Activated CD4-positive, CD25-positive, alpha-beta regulatory T cell treated with anti-CD3 and anti-CD28 coated beads, Interleukin-2, amount 50 U/mL, for 72 hours (primary cell): Measurements from ENCODE around the gene UBTD1.
A peak's percentile ranks its signal among the peaks of the same experiment; 100 is the strongest.
"Not testable (repeated sequence)": the region's sequence is repeated elsewhere in the genome, so short reads cannot be mapped to it uniquely, and the experiment has no call there.

ENCODE experiments used
- DNase-seq: peaks from one replicate; pipeline ENCODE4 v3.0.0; 2021

Gene UBTD1

DNA sequence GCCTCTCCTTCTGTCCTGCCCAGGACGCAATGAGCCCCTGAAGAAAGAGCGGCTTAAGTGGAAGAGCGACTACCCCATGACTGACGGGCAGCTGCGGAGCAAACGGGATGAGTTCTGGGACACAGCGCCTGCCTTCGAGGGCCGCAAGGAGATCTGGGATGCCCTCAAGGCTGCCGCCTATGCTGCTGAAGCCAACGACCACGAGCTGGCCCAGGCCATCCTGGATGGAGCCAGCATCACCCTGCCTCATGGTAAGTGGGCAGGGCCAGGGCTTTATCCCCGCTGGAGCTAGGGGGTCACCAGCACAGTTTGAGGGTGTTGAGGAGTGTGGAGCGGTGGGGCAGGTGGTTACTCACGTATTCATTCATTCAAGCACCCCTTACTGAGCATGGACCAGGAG, 69.2 kb downstream of the UBTD1 start:
- no peak for DNase-seq

DNA sequence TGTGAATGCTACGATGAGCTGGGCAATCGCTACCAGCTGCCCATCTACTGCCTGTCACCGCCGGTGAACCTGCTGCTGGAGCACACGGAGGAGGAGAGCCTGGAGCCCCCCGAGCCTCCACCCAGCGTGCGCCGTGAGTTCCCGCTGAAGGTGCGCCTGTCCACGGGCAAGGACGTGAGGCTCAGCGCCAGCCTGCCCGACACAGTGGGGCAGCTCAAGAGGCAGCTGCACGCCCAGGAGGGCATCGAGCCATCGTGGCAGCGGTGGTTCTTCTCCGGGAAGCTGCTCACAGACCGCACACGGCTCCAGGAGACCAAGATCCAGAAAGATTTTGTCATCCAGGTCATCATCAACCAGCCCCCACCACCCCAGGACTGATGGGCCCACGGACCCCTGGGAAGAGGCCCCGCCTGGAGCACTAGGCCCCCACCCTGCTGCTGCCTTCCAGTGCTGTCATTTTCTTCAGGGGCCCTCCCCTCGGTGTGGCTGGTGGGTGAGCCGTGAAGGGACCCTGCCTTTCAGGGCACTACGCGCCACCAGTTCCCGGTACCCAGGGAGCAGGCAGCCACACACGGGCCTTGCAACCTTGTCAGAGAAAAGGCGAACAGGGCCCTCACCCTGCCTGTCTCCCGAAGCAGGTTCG, 71.5 kb downstream of the UBTD1 start:
- no peak for DNase-seq

GRCh38 chr10:97570789-97571471, 72.2 kb downstream of the UBTD1 start:
- DNase-seq = no peak

- DNase-seq = no peak
Measured at GRCh38 chr10:97571622-97572021, 72.9 kb downstream of the UBTD1 start.

GRCh38 chr10:97572214-97572989, 73.7 kb downstream of the UBTD1 start, which contains the start of gene ANKRD2:
Gene ANKRD2 (plus strand): TSS chr10:97572779. CDS start chr10:97572789, 10 bp downstream.
- peak; percentile 46 for DNase-seq

DNA sequence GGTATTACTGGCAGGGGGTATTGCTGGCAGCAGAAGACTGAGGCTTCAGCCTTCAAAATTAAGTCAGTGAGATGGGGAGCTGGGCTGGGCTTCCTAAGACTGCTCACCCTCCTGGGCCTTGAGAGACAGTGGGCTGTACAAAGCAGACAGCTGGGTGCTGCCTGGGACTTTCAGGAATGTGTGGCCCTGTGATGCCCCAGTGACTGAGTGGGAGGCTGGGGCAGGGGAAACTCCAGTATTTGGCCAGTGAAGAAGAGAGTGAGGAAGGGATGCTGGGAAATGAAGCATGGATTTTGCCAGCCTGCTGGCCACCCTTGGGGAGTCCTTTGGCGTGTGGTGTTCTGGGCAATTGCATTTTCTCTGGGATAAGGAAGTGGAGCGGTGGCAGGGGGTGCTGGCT, 74.3 kb downstream of the UBTD1 start:
- no peak for DNase-seq

DNA sequence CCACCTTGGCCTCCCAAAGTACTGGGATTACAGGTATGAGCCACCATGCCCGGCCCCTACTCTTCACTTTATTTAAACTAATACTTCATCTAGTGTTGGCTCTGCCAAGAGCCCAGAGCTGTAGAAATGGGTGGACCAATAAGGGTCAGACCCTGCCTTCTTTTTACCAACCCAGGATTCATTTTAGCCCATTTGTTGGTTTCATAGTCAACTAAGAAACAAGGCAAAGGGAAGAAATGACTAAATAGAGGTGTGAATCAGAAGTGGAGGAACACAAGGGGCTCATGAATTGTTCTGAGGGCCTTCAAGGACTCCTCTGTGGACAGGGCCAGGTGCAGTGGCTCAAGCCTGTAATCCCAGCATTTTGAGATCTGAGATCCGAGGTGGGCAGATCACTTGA, 74.9 kb downstream of the UBTD1 start:
- DNase-seq = no peak

DNA sequence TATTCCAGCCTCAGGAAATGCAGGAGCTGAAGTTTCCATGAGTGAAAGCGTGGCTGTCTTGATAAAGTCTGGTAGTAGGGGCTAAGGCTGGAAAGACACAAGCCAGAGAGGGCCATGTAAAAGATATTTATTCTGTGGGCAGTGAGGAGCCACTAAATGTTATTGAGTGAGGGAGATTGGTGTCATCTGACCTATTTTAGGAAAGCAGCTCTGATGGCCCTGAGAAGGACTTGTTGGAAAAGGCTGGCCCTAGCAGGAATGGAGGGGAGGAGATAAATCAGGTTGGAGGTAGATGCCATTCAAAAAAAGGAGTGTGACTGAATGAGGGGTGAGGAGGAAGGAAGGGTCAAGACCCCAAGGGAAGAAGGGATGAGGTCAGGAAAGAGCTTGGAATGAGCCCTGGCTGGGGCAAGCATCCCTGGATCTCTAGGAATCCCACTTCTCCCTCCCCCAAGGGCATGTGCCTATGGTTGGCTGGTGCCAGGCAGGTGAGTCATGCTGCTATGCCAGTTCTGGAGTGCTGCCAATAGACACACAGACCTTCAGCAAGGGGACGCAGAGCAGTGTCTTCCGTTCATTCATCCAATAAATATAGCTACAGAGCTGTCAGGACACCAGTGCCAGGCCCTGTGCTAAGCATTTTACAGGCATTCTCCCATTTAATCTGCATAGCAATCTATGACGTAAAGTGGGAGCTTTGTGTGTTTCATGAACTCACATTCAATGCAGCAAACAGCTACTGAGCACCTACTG, 75.8 kb downstream of the UBTD1 start:
- no peak for DNase-seq

- DNase-seq = no peak
Measured at GRCh38 chr10:97575127-97575668, 76.5 kb downstream of the UBTD1 start.

DNA sequence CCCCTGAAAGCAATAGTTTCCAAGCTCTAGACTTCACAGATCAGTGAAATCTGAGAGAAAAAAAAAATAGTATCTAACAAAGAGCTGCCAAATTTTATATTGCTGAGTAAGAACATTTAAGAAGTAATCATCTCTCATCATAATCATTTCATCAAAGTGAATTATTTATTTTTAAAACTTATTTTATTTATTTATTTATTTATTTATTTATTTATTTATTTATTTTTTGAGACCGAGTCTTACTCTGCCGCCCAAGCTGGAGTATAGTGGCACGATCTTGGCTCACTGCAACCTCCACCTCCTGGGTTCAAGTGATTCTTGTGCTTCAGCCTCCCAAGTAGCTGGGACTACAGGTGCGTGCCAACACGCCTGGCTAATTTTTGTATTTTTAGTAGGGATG, 77.8 kb downstream of the UBTD1 start:
- DNase-seq = not testable (repeated sequence)

GRCh38 chr10:97577701-97578100, 79.0 kb downstream of the UBTD1 start:
- no peak for DNase-seq

- DNase-seq = no peak
Measured at GRCh38 chr10:97578171-97578844, 79.6 kb downstream of the UBTD1 start.

- DNase-seq = no peak
Measured at GRCh38 chr10:97580421-97581367, 82.0 kb downstream of the UBTD1 start.

- no peak for DNase-seq
Measured at GRCh38 chr10:97582169-97582568, 83.4 kb downstream of the UBTD1 start.

DNA sequence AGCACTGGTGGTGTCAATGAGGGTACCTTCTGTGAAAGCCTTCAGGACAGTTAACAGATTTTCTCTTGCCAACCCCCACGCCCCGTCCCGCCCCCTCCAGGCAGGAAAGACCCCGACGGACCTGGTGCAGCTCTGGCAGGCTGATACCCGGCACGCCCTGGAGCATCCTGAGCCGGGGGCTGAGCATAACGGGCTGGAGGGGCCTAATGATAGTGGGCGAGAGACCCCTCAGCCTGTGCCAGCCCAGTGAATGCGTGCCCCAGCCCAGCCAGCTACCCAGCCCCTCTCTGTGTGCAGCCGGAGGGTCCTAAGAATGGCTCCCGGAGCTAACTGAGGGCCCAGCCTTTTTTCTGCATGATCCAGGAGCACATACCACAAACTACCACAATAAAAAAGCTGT, 84.8 kb downstream of the UBTD1 start:
- DNase-seq = no peak

GRCh38 chr10:97584060-97584797, 85.5 kb downstream of the UBTD1 start, which contains the start of gene HOGA1:
Gene HOGA1 (plus strand): TSS chr10:97584389. CDS start chr10:97584704, 315 bp downstream.
- no peak for DNase-seq

DNA sequence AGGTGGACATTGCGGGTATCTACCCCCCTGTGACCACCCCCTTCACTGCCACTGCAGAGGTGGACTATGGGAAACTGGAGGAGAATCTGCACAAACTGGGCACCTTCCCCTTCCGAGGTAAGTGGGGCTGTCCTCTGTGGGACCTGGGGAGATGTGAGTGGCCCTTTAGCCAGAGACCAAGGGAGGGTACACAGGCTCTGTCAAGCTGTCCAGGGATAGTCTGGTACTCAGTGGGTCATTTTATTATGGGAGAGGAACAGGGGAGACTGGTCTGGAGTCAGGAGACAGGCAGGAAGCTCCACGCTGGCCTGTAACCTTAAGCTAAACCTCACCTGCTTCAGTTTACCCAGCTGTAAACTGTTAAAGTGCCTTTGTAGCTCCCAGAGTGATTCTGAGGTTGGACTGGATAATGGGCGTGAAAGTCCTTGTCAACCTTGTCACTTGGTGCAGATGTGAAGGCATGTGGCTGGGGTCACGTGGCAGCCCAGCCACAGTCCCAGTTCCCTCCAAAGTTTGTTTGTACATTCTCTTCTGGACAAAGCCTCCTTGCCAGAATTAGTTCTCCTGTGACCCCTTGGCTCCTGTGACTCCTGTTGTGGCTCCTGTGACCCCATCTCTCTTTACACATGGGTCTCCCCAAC, 86.2 kb downstream of the UBTD1 start:
- no peak for DNase-seq

DNA sequence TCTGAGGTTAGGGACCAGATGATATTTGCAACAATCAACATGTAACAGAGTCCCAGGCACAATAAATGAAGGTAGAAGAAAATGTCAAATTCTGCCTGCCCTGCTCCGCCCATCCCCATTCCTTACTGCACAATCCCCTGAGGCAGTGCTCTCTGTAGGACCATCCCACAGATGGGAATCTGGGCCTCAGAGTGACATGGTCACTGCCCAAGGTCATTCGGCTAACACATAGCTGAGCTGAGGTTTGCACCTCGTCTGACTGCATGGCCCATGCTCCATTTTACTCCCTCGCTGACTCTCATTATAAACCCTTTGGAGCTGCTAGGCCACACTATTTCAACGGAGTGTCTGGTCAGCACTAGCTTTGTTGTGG, 86.7 kb downstream of the UBTD1 start:
- DNase-seq = no peak

DNA sequence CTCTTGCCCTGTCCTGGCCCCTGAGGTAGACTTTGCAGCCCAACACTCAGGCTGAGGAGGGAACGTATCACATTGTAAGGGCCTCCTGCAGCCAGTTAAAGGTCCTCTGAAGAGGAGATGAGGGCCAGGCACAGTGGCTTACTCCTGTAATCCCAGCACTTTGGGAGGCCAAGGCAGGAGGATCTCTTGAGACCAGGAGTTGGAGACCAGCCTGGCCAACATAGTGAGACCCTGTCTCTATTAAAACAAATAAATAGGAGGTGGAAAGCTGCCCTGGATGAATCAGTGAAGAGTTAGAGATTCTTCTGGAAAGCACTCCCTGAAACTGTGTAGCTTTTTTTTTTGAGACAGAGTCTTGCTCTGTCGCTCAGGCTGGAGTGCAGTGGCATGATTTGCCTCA, 88.5 kb downstream of the UBTD1 start:
- no peak for DNase-seq

DNA sequence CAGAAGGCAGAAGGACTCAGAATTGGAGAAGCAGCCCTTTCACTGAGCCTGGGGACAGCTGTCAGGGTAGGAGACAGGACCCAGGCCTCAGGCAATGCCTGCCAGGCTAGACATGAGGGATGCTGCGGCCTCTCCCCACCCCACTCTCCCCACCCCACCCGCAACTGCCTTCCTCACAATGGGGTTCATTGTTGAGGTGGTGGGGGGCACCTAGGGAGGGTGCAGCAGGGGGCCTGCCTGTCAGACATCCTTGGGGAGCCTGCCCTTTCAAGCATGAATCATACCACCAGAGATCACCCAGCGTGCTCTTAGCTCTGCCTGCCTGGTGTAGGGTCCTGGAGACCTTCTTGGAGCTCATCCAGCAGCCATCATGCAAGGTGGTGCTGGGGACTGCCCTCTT, 90.8 kb downstream of the UBTD1 start, which contains the start of gene C10orf62:
Gene C10orf62 (plus strand): TSS at position 243 of the 400 bp plus-strand sequence. CDS start 177 bp downstream, outside the sequence.
- no peak for DNase-seq
